Nucleus accumbens (tissue), 56 donors: ENCODE data around the gene GCG.
A peak's percentile ranks its signal among the peaks of the same experiment; 100 is the strongest.

Experiments used
- DNase-seq, 56 donors: peaks; one replicate each; lab custom pipeline; 2025; lab: John Stamatoyannopoulos, UW

The GCG gene

DNA sequence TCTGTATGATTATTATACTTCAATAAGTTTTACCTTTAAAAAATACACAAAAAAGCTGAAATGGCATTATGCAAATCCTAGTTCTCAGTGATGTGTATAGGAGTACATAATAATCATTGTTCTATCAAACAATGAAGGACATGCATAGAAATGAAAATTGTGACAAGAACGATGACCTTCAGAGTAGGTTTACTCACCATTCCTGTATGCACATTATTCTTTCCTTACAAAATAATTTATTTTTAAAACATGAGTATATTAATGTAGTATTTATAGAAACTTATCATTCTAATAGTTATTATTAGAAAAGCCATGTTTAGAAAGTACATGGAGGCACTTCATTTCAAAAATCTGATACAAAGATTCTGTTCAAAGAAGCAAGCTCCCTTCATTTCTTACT is 45.3 kb downstream of the GCG start:
- DNase-seq: no peak

DNA sequence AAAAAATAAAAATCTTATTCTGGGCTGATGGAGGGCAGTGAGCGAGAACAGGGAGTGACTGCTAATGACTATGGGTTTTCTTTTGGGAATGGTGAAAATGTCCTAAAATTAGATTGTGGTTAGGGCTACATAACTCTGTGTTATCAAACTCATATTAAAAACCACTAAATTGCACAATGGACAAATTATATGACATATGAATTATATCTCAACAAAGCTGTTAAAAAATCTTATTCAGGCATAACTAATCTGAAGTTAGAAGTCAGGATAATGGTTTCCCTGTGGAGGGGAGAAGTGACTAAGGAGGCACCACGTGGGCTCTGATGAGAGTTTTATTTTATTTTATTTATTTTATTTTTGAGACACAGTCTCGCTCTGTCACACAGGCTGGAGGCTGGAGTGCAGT is 45.9 kb downstream of the GCG start:
- no peak for DNase-seq

DNA sequence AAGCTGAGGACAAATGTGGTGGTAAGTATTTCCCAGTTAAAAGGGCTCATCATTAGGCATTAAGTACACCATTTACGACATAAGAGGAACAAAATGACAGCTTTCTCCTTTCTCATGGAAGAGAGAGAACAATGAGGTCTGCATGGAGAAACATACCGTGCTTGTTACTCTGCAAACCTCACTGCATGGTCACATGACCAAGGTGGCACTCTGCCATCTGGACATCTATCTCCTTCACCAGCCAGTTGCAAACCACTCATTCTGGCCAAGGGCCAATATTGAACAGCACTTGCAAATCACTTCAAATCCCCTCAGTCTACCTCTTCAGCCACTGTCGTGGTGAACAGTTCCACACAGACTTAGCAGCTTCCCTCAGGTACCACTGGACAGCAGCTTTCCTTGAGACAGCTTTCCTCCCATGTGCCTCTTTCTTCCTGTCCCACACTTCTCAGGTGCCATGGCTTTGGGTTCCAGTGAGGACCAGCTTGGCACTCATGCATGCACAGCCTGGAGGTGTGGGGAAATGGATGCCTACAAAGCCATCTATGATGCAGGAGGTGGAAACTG is 48.5 kb downstream of the GCG start:
- DNase-seq: peak in 1 of 56 donors; percentile 28

- DNase-seq: no peak
These were observed 51.5 kb downstream of the GCG start for GRCh38 chr2:162100579-162100978.

DNA sequence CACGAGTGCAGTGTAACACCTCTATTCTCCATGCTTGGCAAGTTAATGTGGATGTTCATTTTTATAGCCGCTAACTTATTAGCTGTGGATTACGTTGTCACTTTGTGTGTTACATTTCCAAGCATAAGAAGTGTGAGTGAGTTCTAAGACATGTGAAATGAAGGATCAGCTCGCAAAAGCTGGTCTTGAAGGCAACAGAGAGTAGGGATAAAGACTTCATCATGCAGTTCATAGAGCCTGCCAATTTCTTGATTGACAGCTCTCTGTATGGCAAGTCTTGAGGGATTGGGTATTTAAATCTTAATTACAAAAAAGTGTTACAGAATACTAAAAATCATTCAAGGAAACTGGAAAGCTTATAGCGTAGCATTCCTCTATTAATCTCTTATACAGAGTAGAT is 52.2 kb downstream of the GCG start:
- DNase-seq: no peak
